A673 (cell line): ENCODE measurements around the gene GPR157.

Experiments used
- EZH2 ChIP-seq: fragments of 200-600 bp; sonication (generic); IDR thresholded peaks from 2 replicates; pipeline ENCODE4 v1.6.1; 2017; ENCODE audit warnings: borderline replicate concordance, low read depth, mild to moderate bottlenecking, mixed read lengths, antibody characterized with exemption, low read length; ENCODE audit not compliant: poor library complexity, severe bottlenecking
- TF ChIP-seq, protein P1 (sequence below): fragments of 300-800, 200-600 bp; sonication (generic); conservative IDR thresholded peaks from 2 replicates; pipeline ENCODE4 v1.5.1; 2017; ENCODE audit warnings: low read depth, mild to moderate bottlenecking, antibody characterized with exemption, low read length, moderate library complexity, mixed read lengths

DNA sequence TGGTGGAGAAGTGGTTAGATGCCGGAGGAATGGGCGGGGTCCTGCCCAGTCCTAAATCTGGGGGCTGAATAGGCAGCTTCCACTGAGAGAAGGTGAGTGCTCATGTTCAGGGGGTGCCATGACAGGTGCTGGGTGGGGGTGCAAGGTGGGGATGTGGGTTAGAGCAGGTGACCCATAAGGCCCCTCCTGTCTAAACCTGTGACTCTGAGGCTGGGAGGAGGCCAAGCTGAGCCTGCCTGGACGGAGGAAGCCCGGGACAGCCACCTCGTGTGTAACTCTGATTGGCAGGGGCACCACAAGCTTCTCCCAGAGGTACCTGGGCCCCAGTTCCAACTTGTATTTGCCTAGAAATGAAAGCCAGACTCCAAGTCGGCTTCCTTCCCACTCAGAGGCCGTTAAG lies 10.7 kb downstream of the GPR157 start:
- TF ChIP-seq, protein P1, sequence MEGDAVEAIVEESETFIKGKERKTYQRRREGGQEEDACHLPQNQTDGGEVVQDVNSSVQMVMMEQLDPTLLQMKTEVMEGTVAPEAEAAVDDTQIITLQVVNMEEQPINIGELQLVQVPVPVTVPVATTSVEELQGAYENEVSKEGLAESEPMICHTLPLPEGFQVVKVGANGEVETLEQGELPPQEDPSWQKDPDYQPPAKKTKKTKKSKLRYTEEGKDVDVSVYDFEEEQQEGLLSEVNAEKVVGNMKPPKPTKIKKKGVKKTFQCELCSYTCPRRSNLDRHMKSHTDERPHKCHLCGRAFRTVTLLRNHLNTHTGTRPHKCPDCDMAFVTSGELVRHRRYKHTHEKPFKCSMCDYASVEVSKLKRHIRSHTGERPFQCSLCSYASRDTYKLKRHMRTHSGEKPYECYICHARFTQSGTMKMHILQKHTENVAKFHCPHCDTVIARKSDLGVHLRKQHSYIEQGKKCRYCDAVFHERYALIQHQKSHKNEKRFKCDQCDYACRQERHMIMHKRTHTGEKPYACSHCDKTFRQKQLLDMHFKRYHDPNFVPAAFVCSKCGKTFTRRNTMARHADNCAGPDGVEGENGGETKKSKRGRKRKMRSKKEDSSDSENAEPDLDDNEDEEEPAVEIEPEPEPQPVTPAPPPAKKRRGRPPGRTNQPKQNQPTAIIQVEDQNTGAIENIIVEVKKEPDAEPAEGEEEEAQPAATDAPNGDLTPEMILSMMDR, result no peak
- no peak for TF ChIP-seq EZH2
